PFSK-1 (cell line): ENCODE measurements around the gene HAGH.
A peak's percentile ranks its signal among the peaks of the same experiment; 100 is the strongest.

Source experiments
- FOXP2 ChIP-seq: optimal IDR thresholded peaks from 2 replicates; pipeline ENCODE3; 2011; ENCODE audit warnings: borderline replicate concordance, control low read depth, inconsistent platforms; ENCODE audit not compliant: insufficient read depth; ENCODE audit errors: extremely low read length, extremely low read depth
- POLR2AphosphoS5 ChIP-seq: IDR thresholded peaks from 2 replicates; pipeline ENCODE4 v1.6.1; 2012; ENCODE audit warnings: low read depth, mild to moderate bottlenecking, control low read depth, low read length, moderate library complexity
- REST ChIP-seq, 2 experiments: IDR thresholded peaks; 2 replicates each; pipeline versions ENCODE4 v1.6.1 to v1.8.0; 2011 to 2012; ENCODE audit warnings: low read depth in 2 of 2, low read length in 2 of 2, control low read depth in 1 of 2, inconsistent platforms in 1 of 2, mild to moderate bottlenecking in 1 of 2, moderate library complexity in 1 of 2; ENCODE audit not compliant: insufficient read depth in 1 of 2
- SIN3A ChIP-seq: IDR thresholded peaks from 2 replicates; pipeline ENCODE4 v1.6.1; 2012; ENCODE audit warnings: mild to moderate bottlenecking, low read length, moderate library complexity, borderline replicate concordance; ENCODE audit not compliant: insufficient read depth
- TAF1 ChIP-seq: IDR thresholded peaks from 2 replicates; pipeline ENCODE4 v1.6.1; 2012; ENCODE audit warnings: low read length, control low read depth, borderline replicate concordance; ENCODE audit not compliant: insufficient read depth

GRCh38 chr16:1762879-1763520 lies 63.6 kb downstream of the HAGH start:
- TF ChIP-seq SIN3A: no peak
- TF ChIP-seq POLR2AphosphoS5: no peak; the same call in 1 of the 2 replicates
- TF ChIP-seq REST (IDR thresholded peaks at IDR 0.05; ENCODE audit: insufficient read depth in 1 of 2, low read depth in 2 of 2, low read length in 2 of 2): no peak
- TF ChIP-seq TAF1: 0 out of 2 replicates have a peak, but pooled peaks have one; percentile 33
- no peak for TF ChIP-seq FOXP2
